ENCODE measurements around the gene ACOT7.

The ACOT7 gene

GRCh38 chr1:6292102-6292501 lies 101.5 kb downstream of the ACOT7 start:
- TF ChIP-seq EZH2 (IDR thresholded peaks at IDR 0.05) (no peak), FOXP2 (optimal IDR thresholded peaks at IDR 0.05; ENCODE audit: control extremely low read depth, extremely low read length, insufficient read depth) (no peak), POLR2AphosphoS5 (IDR thresholded peaks at IDR 0.05; ENCODE audit: borderline replicate concordance, low read depth, low read length) (no peak)
- H3K4me3 ChIP-seq, result no peak overlapping the region
- no peaks in the 10 kb centered on the region for H3K36me3 ChIP-seq (ENCODE audit: insufficient read depth, low read length)
- H3K9ac ChIP-seq (ENCODE audit: insufficient read length), result no peak overlapping the region
- H3K27ac ChIP-seq, result no peak overlapping the region
- no peak for DNase-seq (ENCODE audit: low read depth, low spot score)
- no peaks in the 10 kb centered on the region for H3K9me3 ChIP-seq (ENCODE audit: low read depth, low read length)

DNA sequence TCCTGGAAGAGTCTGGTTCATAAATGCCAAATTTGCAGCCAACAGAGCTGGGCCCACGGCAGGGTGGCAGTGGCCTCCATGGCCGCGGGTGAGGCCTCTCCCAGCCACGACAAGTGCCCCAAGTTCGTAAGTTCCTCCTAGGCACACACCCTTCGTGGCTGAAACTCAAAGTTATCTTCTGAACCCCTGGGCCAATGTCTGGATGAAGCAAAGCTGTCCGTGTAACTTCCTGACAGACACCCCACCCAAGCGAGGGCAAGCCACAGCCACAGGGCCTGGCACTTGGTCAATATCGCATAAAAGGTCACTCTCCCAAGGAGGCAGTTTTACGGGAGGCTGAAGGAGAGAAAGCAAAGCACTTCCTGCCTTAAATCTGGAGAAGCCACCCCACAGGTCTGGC lies 104.9 kb downstream of the ACOT7 start:
- Histone ChIP-seq H3K36me3 (ENCODE audit: insufficient read depth, low read length) (no peaks in the 10 kb centered on the region), H3K9ac (ENCODE audit: insufficient read length) (no peak overlapping the region), H3K4me3 (no peak overlapping the region), H3K9me3 (ENCODE audit: low read depth, low read length) (no peaks in the 10 kb centered on the region), H3K27ac (no peak overlapping the region)
- TF ChIP-seq EZH2 (IDR thresholded peaks at IDR 0.05) (no peak), POLR2AphosphoS5 (IDR thresholded peaks at IDR 0.05; ENCODE audit: borderline replicate concordance, low read depth, low read length) (no peak), FOXP2 (optimal IDR thresholded peaks at IDR 0.05; ENCODE audit: control extremely low read depth, extremely low read length, insufficient read depth) (no peak)
- no peak for DNase-seq (ENCODE audit: low read depth, low spot score)

DNA sequence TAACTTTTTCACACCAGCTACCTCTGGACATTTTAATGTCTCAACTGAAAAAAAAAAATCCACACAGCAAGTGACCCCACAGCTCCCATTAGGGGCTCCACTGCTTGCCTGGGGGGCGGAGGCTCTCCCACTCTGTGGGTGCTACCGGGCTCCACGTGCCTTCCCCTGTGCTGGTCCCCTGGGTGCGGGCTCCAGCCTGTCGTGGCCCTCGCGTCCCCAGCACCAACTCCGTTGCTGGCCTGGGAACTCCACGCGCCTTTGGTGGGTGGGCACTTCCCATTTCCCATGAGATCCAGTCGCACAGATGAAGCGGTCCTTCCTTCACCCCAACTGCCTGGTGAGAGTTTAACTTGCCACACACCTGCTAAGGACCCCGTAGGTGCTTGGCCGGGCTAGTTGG lies 105.5 kb downstream of the ACOT7 start:
- peak overlapping the region; percentile 32 for H3K9ac ChIP-seq (ENCODE audit: insufficient read length)
- TF ChIP-seq EZH2 (IDR thresholded peaks at IDR 0.05) (no peak), POLR2AphosphoS5 (IDR thresholded peaks at IDR 0.05; ENCODE audit: borderline replicate concordance, low read depth, low read length) (no peak), FOXP2 (optimal IDR thresholded peaks at IDR 0.05; ENCODE audit: control extremely low read depth, extremely low read length, insufficient read depth) (no peak)

DNA sequence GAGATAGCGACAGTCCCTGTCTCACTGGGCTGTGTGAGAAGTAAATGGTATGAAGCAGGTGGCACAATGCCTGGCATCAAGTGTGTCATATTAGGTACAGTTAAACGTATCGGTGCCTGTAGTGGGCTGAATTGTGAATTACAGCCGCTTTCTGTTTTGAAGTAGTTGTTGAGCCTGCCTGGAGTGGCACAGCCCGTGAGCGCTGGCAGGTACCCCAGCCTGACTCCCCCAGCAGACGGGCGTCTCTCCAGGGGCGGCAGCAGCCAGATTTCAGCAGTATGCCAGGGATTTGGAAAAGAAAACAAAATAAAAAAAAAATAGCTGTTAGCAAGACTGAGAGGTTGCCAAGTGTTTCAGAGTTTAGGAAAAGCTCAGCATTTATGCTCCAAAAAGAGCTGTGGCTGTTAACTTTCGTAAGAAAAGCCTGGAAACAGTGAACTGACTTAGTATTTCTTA lies 106.1 kb downstream of the ACOT7 start:
- Histone ChIP-seq H3K27ac (peak overlapping the region; percentile 67), H3K9me3 (ENCODE audit: low read depth, low read length) (no peaks in the 10 kb centered on the region), H3K4me3 (no peak overlapping the region), H3K36me3 (ENCODE audit: insufficient read depth, low read length) (no peaks in the 10 kb centered on the region), H3K9ac (ENCODE audit: insufficient read length) (no peak overlapping the region)
- no peak for DNase-seq (ENCODE audit: low read depth, low spot score)
- TF ChIP-seq FOXP2 (optimal IDR thresholded peaks at IDR 0.05; ENCODE audit: control extremely low read depth, extremely low read length, insufficient read depth) (no peak), POLR2AphosphoS5 (IDR thresholded peaks at IDR 0.05; ENCODE audit: borderline replicate concordance, low read depth, low read length) (no peak), EZH2 (IDR thresholded peaks at IDR 0.05) (no peak)

More for the DNA sequence above, 105.5 kb downstream of the ACOT7 start:
- Histone ChIP-seq H3K9me3 (ENCODE audit: low read depth, low read length) (no peaks in the 10 kb centered on the region), H3K4me3 (no peak overlapping the region), H3K27ac (peak overlapping the region; percentile 67), H3K36me3 (ENCODE audit: insufficient read depth, low read length) (no peaks in the 10 kb centered on the region)
- no peak for DNase-seq (ENCODE audit: low read depth, low spot score)

- no peak for DNase-seq (ENCODE audit: low read depth, low spot score)
- Histone ChIP-seq H3K9ac (ENCODE audit: insufficient read length) (no peak overlapping the region), H3K4me3 (no peak overlapping the region), H3K27ac (no peak overlapping the region), H3K36me3 (ENCODE audit: insufficient read depth, low read length) (no peaks in the 10 kb centered on the region), H3K9me3 (ENCODE audit: low read depth, low read length) (no peaks in the 10 kb centered on the region)
- TF ChIP-seq POLR2AphosphoS5 (IDR thresholded peaks at IDR 0.05; ENCODE audit: borderline replicate concordance, low read depth, low read length) (no peak), FOXP2 (optimal IDR thresholded peaks at IDR 0.05; ENCODE audit: control extremely low read depth, extremely low read length, insufficient read depth) (no peak), EZH2 (IDR thresholded peaks at IDR 0.05) (no peak)
These were observed 106.5 kb downstream of the ACOT7 start for GRCh38 chr1:6287029-6287428.

GRCh38 chr1:6286266-6286665 lies 107.3 kb downstream of the ACOT7 start:
- no peaks in the 10 kb centered on the region for H3K9me3 ChIP-seq (ENCODE audit: low read depth, low read length)
- TF ChIP-seq FOXP2 (optimal IDR thresholded peaks at IDR 0.05; ENCODE audit: control extremely low read depth, extremely low read length, insufficient read depth), result no peak
- no peak for TF ChIP-seq EZH2 (IDR thresholded peaks at IDR 0.05)
- no peak for TF ChIP-seq POLR2AphosphoS5 (IDR thresholded peaks at IDR 0.05; ENCODE audit: borderline replicate concordance, low read depth, low read length)
- H3K27ac ChIP-seq, result no peak overlapping the region
- no peak overlapping the region for H3K4me3 ChIP-seq
- DNase-seq (ENCODE audit: low read depth, low spot score), result no peak
- no peaks in the 10 kb centered on the region for H3K36me3 ChIP-seq (ENCODE audit: insufficient read depth, low read length)
- H3K9ac ChIP-seq (ENCODE audit: insufficient read length), result no peak overlapping the region

DNA sequence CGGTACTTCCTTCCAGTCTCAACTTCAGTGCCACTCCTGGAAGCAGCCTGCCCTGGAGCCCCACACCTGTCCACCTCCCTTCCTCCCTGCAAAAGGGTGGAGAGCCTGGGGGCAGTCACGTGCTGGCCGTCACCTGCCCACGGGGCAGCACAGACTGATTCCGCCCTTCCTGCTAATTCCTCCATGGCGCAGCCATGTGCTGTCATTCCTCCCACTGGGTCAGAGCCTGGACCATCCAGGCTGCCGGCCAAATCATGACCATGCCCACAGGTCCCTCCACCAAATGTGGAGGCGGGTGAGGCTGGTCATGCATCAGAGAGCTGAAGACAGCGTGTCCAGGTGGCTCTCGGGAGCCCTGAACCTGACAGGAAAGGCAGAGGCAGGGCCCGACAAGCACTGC lies 108.2 kb downstream of the ACOT7 start:
- Histone ChIP-seq H3K9ac (ENCODE audit: insufficient read length) (no peak overlapping the region), H3K36me3 (ENCODE audit: insufficient read depth, low read length) (no peaks in the 10 kb centered on the region), H3K27ac (no peak overlapping the region), H3K9me3 (ENCODE audit: low read depth, low read length) (no peaks in the 10 kb centered on the region), H3K4me3 (no peak overlapping the region)
- TF ChIP-seq EZH2 (IDR thresholded peaks at IDR 0.05) (no peak), FOXP2 (optimal IDR thresholded peaks at IDR 0.05; ENCODE audit: control extremely low read depth, extremely low read length, insufficient read depth) (no peak), POLR2AphosphoS5 (IDR thresholded peaks at IDR 0.05; ENCODE audit: borderline replicate concordance, low read depth, low read length) (no peak)
- DNase-seq (ENCODE audit: low read depth, low spot score), result no peak

DNA sequence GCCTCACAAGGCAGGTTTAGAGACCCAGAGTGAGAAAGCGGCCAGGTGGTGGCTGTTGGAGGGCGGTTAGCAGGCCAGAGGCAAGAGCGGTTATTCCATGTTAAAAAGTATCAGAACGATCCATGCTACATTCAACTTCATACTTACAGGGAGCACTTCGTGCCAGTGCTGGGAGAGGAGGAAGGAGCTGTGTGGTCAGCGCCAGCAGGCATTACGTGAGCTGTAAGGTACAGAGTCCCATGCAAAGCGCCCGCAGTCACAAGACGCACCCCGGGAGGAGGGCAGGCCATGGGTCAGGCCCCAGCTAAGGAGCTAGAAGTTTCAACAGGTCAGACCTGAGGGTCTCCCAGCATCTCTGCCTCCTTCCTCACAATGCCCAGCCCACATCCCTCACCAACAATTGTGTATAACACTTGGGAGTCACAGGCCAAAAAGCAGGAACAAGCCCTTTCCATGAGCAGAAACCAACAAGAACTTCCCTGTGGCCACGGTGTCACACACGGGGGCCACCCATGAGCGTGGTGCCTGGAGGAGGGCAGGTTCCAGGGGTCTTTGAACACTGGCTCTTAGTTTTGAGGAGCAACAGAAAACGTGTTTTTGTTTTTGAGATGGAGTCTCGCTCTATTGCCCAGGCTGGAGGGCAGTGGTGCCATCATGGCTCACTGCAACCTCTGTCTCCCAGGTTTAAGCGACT lies 110.8 kb downstream of the ACOT7 start:
- TF ChIP-seq EZH2 (IDR thresholded peaks at IDR 0.05) (no peak), POLR2AphosphoS5 (IDR thresholded peaks at IDR 0.05; ENCODE audit: borderline replicate concordance, low read depth, low read length) (no peak), FOXP2 (optimal IDR thresholded peaks at IDR 0.05; ENCODE audit: control extremely low read depth, extremely low read length, insufficient read depth) (no peak)
- Histone ChIP-seq H3K9me3 (ENCODE audit: low read depth, low read length) (no peaks in the 10 kb centered on the region), H3K4me3 (no peak overlapping the region), H3K36me3 (ENCODE audit: insufficient read depth, low read length) (no peaks in the 10 kb centered on the region), H3K9ac (ENCODE audit: insufficient read length) (no peak overlapping the region), H3K27ac (no peak overlapping the region)
- no peak for DNase-seq (ENCODE audit: low read depth, low spot score)
